H1 (cell line): ENCODE measurements around the gene KAT5. TPM values are rescaled to one million over a fixed set of nuclear protein-coding genes. Genes with fewer than 3 reads are reported as not detected.

Source experiments
- CHD7 ChIP-seq: fragments of 300-600 bp; sonication (generic); IDR thresholded peaks from 2 replicates; pipeline ENCODE4 v1.7.1; 2012; ENCODE audit warnings: low read length, moderate library complexity, mild to moderate bottlenecking, inconsistent platforms; ENCODE audit not compliant: insufficient replicate concordance
- CTBP2 ChIP-seq: IDR thresholded peaks from 2 replicates; pipeline ENCODE4 v1.7.0; 2011; ENCODE audit warnings: borderline replicate concordance, mild to moderate bottlenecking, moderate library complexity, mixed read lengths, low read length; ENCODE audit not compliant: insufficient read depth, insufficient read length
- EGR1 ChIP-seq: IDR thresholded peaks from 2 replicates; pipeline ENCODE4 v1.6.1; 2011; ENCODE audit warnings: low read depth, low read length, borderline replicate concordance
- GTF2F1 ChIP-seq: IDR thresholded peaks from 2 replicates; pipeline ENCODE4 v1.6.1; 2012; ENCODE audit warnings: low read depth, low read length, improper control_type of control experiment, borderline replicate concordance
- HDAC6 ChIP-seq: IDR thresholded peaks from one replicate; pipeline ENCODE4 v1.7.1; 2012; ENCODE audit warnings: low read depth, mild to moderate bottlenecking, inconsistent platforms, low read length, moderate library complexity
- JUN ChIP-seq: IDR thresholded peaks from 2 replicates; pipeline ENCODE4 v1.6.1; 2011; ENCODE audit warnings: low read depth, mild to moderate bottlenecking, improper control_type of control experiment, low read length
- RBBP5 ChIP-seq: IDR thresholded peaks from 2 replicates; pipeline ENCODE4 v1.7.1; 2012; ENCODE audit warnings: low read depth, mild to moderate bottlenecking, inconsistent platforms, low read length, moderate library complexity, borderline replicate concordance
- RXRA ChIP-seq: IDR thresholded peaks from 2 replicates; pipeline ENCODE4 v1.6.1; 2011; ENCODE audit warnings: low read depth, mild to moderate bottlenecking, low read length, moderate library complexity; ENCODE audit not compliant: insufficient read depth
- TAF7 ChIP-seq: optimal IDR thresholded peaks from 2 replicates; pipeline ENCODE3; 2011; ENCODE audit warnings: low read depth, mild to moderate bottlenecking, inconsistent platforms, low read length, moderate library complexity, borderline replicate concordance
- polyA plus RNA-seq, 7 experiments: library from polyadenylated mRNA; depleted of rRNA in 3 of 7; stranded (reverse) in 5 of 7; unstranded in 2 of 7; fragments of >200 nt in 5 of 7; fragments of 200-250 nt in 2 of 7; gene quantifications; 1 replicate in 5 of 7; 2 replicates in 1 of 7; 4 replicates in 1 of 7; pipeline versions ENCODE4 v1.2.1 to v1.2.3, GENCODE V29; 2011 to 2013; ENCODE audit warnings: missing spikeins in 2 of 7, mixed read lengths in 2 of 7
- total RNA-seq: library from RNA; stranded (reverse); fragmentation: NEBNext Ultra II Directional; extraction: Animal tissue kit (Norgen Biotek cat#: 25700); gene quantifications from 2 replicates; pipeline ENCODE4 v1.2.1, GENCODE V29; 2021

KAT5 gene
- total and polyA plus RNA-seq, 2 of the 8 experiments (the other 6 are each of a cell fraction or from before 2014, with no cell fraction given): 26.7 to 37.4 TPM

GRCh38 chr11:65662799-65663638 is 49.0 kb upstream of the KAT5 start, which contains the start of gene RELA (continued):
- TF ChIP-seq CHD7 (no peak), RXRA (no peak), GTF2F1 (no peak), HDAC6 (no peak), RBBP5 (0 out of 2 replicates have a peak, but pooled peaks have one; percentile 45), EGR1 (0 out of 2 replicates have a peak, but pooled peaks have one; percentile 7), JUN (no peak), CTBP2 (no peak), TAF7 (no peak)
